HepG2 (cell line): ENCODE data around the gene IL2. TPM values are rescaled to one million over a fixed set of nuclear protein-coding genes. Genes with fewer than 3 reads are reported as not detected.

ENCODE experiments used
- ATAC-seq: fragments of 200-7000 bp; cut with Tn5 transposase; 3 replicates; pipeline ENCODE4 v1.9.1; 2020; ENCODE audit warnings: mild to moderate bottlenecking, moderate library complexity
- BruUV-seq: library from RNA; stranded (reverse); fragments of 400-500 nt; replicated peaks from 2 replicates; lab custom pipeline; 2021; lab: Mats Ljungman, UMichigan
- CTCF ChIA-PET: fragments of 300-600 bp; formaldehyde crosslinking; extraction: SDS; loops from one replicate; lab custom pipeline; 2021; ENCODE audit warnings: low total read pairs, inconsistent platforms, low intra/inter-chr PET ratio; lab: Yijun Ruan, JAX
- POLR2A ChIA-PET: fragments of 350-600 bp; sonication (Branson Sonifier 250); formaldehyde crosslinking; loops from one replicate; lab custom pipeline; 2020; ENCODE audit warnings: antibody characterized with exemption, inconsistent platforms; lab: Yijun Ruan, JAX
- DNase-seq: peaks from one replicate; pipeline ENCODE4 v3.0.0-alpha.2; 2015; ENCODE audit warnings: low spot score
- FAIRE-seq: peaks from 3 replicates; lab custom pipeline; 2011; peaks lifted over from hg19 to GRCh38; lab: Jason Lieb, UNC
- H2AFZ ChIP-seq: one replicate; pipeline ENCODE4 v1.6.1; 2011; ENCODE audit warnings: low read length, inconsistent platforms
- H3K27ac ChIP-seq: fragments of 300-600 bp; 3 replicates; pipeline ENCODE4 v1.8.0; 2011; ENCODE audit warnings: mixed run types, mild to moderate bottlenecking, mixed read lengths, low read length, inconsistent platforms; ENCODE audit not compliant: insufficient read depth; ENCODE audit errors: extremely low read length
- H3K27me3 ChIP-seq, 2 experiments: fragments of 200-600 bp in 1 of 2; 2 replicates in 1 of 2; 3 replicates in 1 of 2; pipeline versions ENCODE4 v1.6.0 to v1.8.0; 2011; ENCODE audit warnings: low read length in 2 of 2, mild to moderate bottlenecking in 2 of 2, moderate library complexity in 2 of 2, inconsistent platforms in 1 of 2; ENCODE audit not compliant: insufficient read depth in 2 of 2, control insufficient read depth in 1 of 2
- H3K36me3 ChIP-seq, 2 experiments: fragments of 200-600 bp in 1 of 2; replicated peaks in 1 of 2; 2 replicates in 1 of 2; 3 replicates in 1 of 2; pipeline versions ENCODE4 v1.5.1 to v1.8.0; 2011; ENCODE audit warnings: low read length in 2 of 2, inconsistent platforms in 1 of 2; ENCODE audit not compliant: insufficient read depth in 2 of 2, control insufficient read depth in 1 of 2
- H3K4me1 ChIP-seq: 2 replicates; pipeline ENCODE4 v1.5.1; 2012; ENCODE audit warnings: low read length, inconsistent platforms; ENCODE audit not compliant: insufficient read depth
- H3K4me2 ChIP-seq: 2 replicates; pipeline ENCODE4 v1.6.0; 2011; ENCODE audit warnings: low read depth, low read length, inconsistent platforms
- H3K4me3 ChIP-seq, 3 experiments: fragments of 200-600 bp in 1 of 3; sonication (generic), shearing (Covaris generic) in 1 of 3; replicated peaks in 1 of 3; 2 replicates each; pipeline ENCODE4 v1.5.1; 2011 to 2016; ENCODE audit warnings: low read length in 3 of 3, inconsistent platforms in 2 of 3, low read depth in 2 of 3, mild to moderate bottlenecking in 2 of 3, control low read depth in 1 of 3, mixed read lengths in 1 of 3; ENCODE audit not compliant: insufficient read depth in 1 of 3
- H3K79me2 ChIP-seq: one replicate; pipeline ENCODE4 v1.6.1; 2011; ENCODE audit warnings: low read length, inconsistent platforms; ENCODE audit not compliant: insufficient read depth
- H3K9ac ChIP-seq: 2 replicates; pipeline ENCODE4 v1.6.0; 2011; ENCODE audit warnings: mild to moderate bottlenecking, low read depth, low read length, inconsistent platforms; ENCODE audit not compliant: insufficient read depth
- H3K9me3 ChIP-seq: 2 replicates; pipeline ENCODE4 v1.5.1; 2012; ENCODE audit warnings: mild to moderate bottlenecking, low read length
- H4K20me1 ChIP-seq: 2 replicates; pipeline ENCODE4 v1.6.0; 2011; ENCODE audit warnings: inconsistent platforms, mild to moderate bottlenecking, low read length, moderate library complexity; ENCODE audit not compliant: insufficient read depth
- HMGXB3 ChIP-seq: sonication (generic); formaldehyde crosslinking; IDR thresholded peaks from 2 replicates; pipeline ENCODE4 v1.4.0; 2020; ENCODE audit warnings: missing genetic modification reagents, borderline replicate concordance
- HOXA9 ChIP-seq: sonication (generic); formaldehyde crosslinking; IDR thresholded peaks from 2 replicates; pipeline ENCODE4 v1.8.1; 2022; ENCODE audit warnings: missing genetic modification reagents, mild to moderate bottlenecking, moderate library complexity, borderline replicate concordance
- MAFG ChIP-seq: sonication (generic); formaldehyde crosslinking; IDR thresholded peaks from 2 replicates; pipeline ENCODE4 v1.5.1; 2020; ENCODE audit warnings: mild to moderate bottlenecking, missing genetic modification reagents
- PRMT3 ChIP-seq: sonication (generic); formaldehyde crosslinking; IDR thresholded peaks from 2 replicates; pipeline ENCODE4 v1.8.1; 2022; ENCODE audit warnings: low read depth, mild to moderate bottlenecking, moderate library complexity, missing genetic modification reagents, borderline replicate concordance
- TSC22D2 ChIP-seq: sonication (generic); formaldehyde crosslinking; IDR thresholded peaks from 2 replicates; pipeline ENCODE4 v1.5.1; 2020; ENCODE audit warnings: missing genetic modification reagents, mild to moderate bottlenecking, borderline replicate concordance
- XBP1 ChIP-seq: sonication (generic); formaldehyde crosslinking; IDR thresholded peaks from 2 replicates; pipeline ENCODE4 v1.5.0; 2020; ENCODE audit warnings: missing genetic modification reagents
- ZBTB10 ChIP-seq: sonication (generic); formaldehyde crosslinking; IDR thresholded peaks from 2 replicates; pipeline ENCODE4 v1.4.0; 2020; ENCODE audit warnings: missing genetic modification reagents, borderline replicate concordance
- ZFP62 ChIP-seq: sonication (generic); formaldehyde crosslinking; IDR thresholded peaks from 2 replicates; pipeline ENCODE4 v1.4.0; 2020; ENCODE audit warnings: missing genetic modification reagents
- ZNF234 ChIP-seq: sonication (generic); formaldehyde crosslinking; conservative IDR thresholded peaks from 2 replicates; pipeline ENCODE4 v1.5.1; 2020; ENCODE audit warnings: mild to moderate bottlenecking, missing genetic modification reagents
- ZNF430 ChIP-seq: sonication (generic); formaldehyde crosslinking; IDR thresholded peaks from 2 replicates; pipeline ENCODE4 v1.9.0; 2021; ENCODE audit warnings: mild to moderate bottlenecking, missing genetic modification reagents
- ZNF510 ChIP-seq: sonication (generic); formaldehyde crosslinking; IDR thresholded peaks from 2 replicates; pipeline ENCODE4 v1.4.0; 2020; ENCODE audit warnings: low read depth, mild to moderate bottlenecking, missing genetic modification reagents
- ZNF543 ChIP-seq: sonication (generic); formaldehyde crosslinking; IDR thresholded peaks from 2 replicates; pipeline ENCODE4 v1.4.0; 2020; ENCODE audit warnings: mild to moderate bottlenecking, missing genetic modification reagents
- ZNF792 ChIP-seq: IDR thresholded peaks from 2 replicates; pipeline ENCODE4 v1.6.1; 2016
- ZNF850 ChIP-seq: sonication (generic); formaldehyde crosslinking; conservative IDR thresholded peaks from 2 replicates; pipeline ENCODE4 v1.9.0; 2021; ENCODE audit warnings: mild to moderate bottlenecking, missing genetic modification reagents
- WGBS: methylation state at CpG from one replicate; pipeline ENCODE4 v1.1.6; 2017; ENCODE audit warnings: low lambda C conversion rate; 5-methylcytosine and 5-hydroxymethylcytosine counted together
- in situ Hi-C: cut with HindIII; loops from 2 replicates; pipeline ENCODE4 v1.10.0; 2017; ENCODE audit warnings: low pct_unique_long_range_greater_than_20kb; ENCODE audit not compliant: extremely low pct_ligation_motif_present
- intact Hi-C: fragments of 100-400 bp; cut with micrococcal nuclease; formaldehyde crosslinking; loops from one replicate; pipeline ENCODE4 v1.10.0; 2022; ENCODE audit not compliant: unreplicated experiment
- polyA plus RNA-seq, 8 experiments: library from polyadenylated mRNA; depleted of rRNA in 3 of 8; stranded (reverse) in 7 of 8; unstranded in 1 of 8; fragments of >200 nt; fragmentation: Illumina TruSeq in 4 of 8; extraction: Trizol in 4 of 8; gene quantifications; 2 replicates each; pipeline versions ENCODE4 v1.2.1 to v1.2.3, GENCODE V29; 2011 to 2016; ENCODE audit warnings: low read depth in 4 of 8, missing spikeins in 1 of 8, mixed read lengths in 1 of 8; ENCODE audit not compliant: insufficient read depth in 1 of 8
- total RNA-seq, 5 experiments: library from RNA; depleted of rRNA; stranded (reverse); fragments of >200 nt; fragmentation: Illumina TruSeq; extraction: Trizol; gene quantifications; 2 replicates each; pipeline ENCODE4 v1.2.3, GENCODE V29; 2016; ENCODE audit warnings: low read depth in 1 of 5
- TF ChIP-seq, protein P1 (sequence below): sonication (generic); formaldehyde crosslinking; IDR thresholded peaks from 2 replicates; pipeline ENCODE4 v1.5.0; 2020; ENCODE audit warnings: mild to moderate bottlenecking, missing genetic modification reagents

IL2 gene
- total and polyA plus RNA-seq, 2 of the 13 experiments (the other 11 are each of a cell fraction or from before 2014, with no cell fraction given), result not detected

DNA sequence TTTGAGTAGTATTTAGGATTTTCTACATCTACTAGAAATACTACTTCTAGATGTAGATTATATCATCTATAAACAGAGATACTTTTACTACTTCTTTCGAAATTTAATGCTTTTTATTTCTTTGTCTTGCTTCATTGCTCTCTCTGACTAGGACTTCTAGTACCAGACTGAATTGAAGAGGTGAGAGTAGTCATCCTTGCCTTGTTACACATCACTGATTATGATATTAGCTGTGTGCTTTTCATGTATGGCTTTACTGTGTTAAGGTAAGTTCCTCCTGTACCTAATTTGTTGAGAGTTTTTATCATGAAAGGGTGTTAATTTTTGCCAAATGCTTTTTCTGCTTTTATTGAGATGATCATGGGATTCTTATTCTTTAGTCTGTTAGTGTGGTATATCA lies 19.6 kb upstream of the IL2 start:
- Histone ChIP-seq H3K4me2 (no peak overlapping the region), H3K27ac (no peak overlapping the region), H3K36me3 (no peaks in the 10 kb centered on the region), H2AFZ (no peak overlapping the region), H4K20me1 (no peaks in the 10 kb centered on the region), H3K4me3 (no peak overlapping the region), H3K9ac (no peak overlapping the region), H3K79me2 (no peaks in the 10 kb centered on the region), H3K9me3 (no peaks in the 10 kb centered on the region), H3K4me1 (no peaks in the 10 kb centered on the region), H3K27me3 (no peaks in the 10 kb centered on the region)
- intact Hi-C loops (no loop called here), in situ Hi-C loops (no loop called here)
- no TSS peak for BruUV-seq
- DNase-seq (no peak), ATAC-seq (no peak), FAIRE-seq (no peak)
- WGBS, result 0% methylated on average over 1 of the region's 1 CpG
- ChIA-PET CTCF (no interaction called here), POLR2A (no interaction called here)
- TF ChIP-seq ZNF430 (CRISPR knock-in tag) (no peak), ZBTB10 (CRISPR knock-in tag) (no peak), MAFG (CRISPR knock-in tag) (no peak), XBP1 (CRISPR knock-in tag) (no peak), ZNF234 (CRISPR knock-in tag) (no peak), ZNF510 (CRISPR knock-in tag) (no peak), ZNF543 (CRISPR knock-in tag) (no peak), HMGXB3 (CRISPR knock-in tag) (no peak), ZFP62 (CRISPR knock-in tag) (no peak), PRMT3 (no peak), ZNF850 (no peak), HOXA9 (CRISPR knock-in tag) (no peak), TSC22D2 (CRISPR knock-in tag) (no peak), ZNF792 (no peak)
- TF ChIP-seq, protein P1, sequence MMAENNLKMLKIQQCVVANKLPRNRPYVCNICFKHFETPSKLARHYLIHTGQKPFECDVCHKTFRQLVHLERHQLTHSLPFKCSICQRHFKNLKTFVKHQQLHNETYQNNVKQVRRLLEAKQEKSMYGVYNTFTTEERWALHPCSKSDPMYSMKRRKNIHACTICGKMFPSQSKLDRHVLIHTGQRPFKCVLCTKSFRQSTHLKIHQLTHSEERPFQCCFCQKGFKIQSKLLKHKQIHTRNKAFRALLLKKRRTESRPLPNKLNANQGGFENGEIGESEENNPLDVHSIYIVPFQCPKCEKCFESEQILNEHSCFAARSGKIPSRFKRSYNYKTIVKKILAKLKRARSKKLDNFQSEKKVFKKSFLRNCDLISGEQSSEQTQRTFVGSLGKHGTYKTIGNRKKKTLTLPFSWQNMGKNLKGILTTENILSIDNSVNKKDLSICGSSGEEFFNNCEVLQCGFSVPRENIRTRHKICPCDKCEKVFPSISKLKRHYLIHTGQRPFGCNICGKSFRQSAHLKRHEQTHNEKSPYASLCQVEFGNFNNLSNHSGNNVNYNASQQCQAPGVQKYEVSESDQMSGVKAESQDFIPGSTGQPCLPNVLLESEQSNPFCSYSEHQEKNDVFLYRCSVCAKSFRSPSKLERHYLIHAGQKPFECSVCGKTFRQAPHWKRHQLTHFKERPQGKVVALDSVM (CRISPR knock-in tag), result no peak
